Stimulated activated CD4-positive, alpha-beta T cell treated with anti-CD3 and anti-CD28 coated beads, Interleukin-1b, Interleukin-23, amount 100 ng/mL, for 24 hours (primary cell): Measurements from ENCODE around the gene SPRR4.
"Not testable (repeated sequence)": the region's sequence is repeated elsewhere in the genome, so short reads cannot be mapped to it uniquely, and the experiment has no call there.

ENCODE experiments used
- DNase-seq, 4 experiments: peaks; one replicate each; pipeline ENCODE4 v3.0.0-alpha.2; 2020; ENCODE audit warnings: low read depth in 4 of 4, low spot score in 1 of 4

The SPRR4 gene

DNA sequence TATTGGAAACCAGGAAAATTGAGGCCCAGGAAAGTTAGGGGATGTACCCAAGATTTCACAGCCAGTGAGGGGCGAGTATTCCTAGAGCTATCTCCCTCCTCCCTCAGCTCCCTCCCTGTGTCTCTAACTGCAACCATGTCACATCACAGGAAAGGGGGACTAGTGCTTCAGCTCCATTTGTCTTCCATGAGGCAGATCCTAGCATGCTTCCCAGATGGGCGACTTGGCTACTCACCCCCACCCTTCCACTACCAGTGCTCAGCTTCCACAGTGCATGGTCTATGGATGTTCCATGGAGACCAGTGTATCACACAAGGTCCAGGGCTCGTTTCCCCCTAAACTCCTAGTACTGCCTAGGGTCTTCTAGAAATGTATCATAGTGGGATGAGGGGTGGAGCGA is 4.6 kb upstream of the SPRR4 start:
- DNase-seq = no peak

- no peak for DNase-seq
These were observed 3.2 kb upstream of the SPRR4 start for GRCh38 chr1:152967201-152967600.

DNA sequence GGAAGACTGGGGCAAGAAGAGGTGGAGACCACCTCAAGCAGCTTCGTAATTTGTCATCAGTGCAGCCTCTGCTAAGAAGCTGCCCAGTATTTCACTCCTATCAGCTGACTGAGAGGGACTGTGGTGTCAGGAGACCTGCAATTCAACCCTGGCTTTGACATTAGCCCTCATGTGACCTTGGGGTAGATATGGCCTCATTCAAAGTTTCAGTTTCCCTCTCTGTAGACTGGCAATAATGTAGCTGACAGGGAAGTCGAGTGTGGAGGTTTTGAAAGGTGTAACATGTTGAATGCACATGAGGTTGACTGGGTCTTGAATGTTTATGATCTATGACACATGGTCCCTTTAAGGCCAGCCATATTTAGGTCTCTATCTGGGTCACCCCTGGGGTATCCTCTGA is 2.2 kb upstream of the SPRR4 start:
- DNase-seq = no peak

- DNase-seq = no peak
These were observed 1.4 kb upstream of the SPRR4 start for GRCh38 chr1:152969036-152969435.

DNA sequence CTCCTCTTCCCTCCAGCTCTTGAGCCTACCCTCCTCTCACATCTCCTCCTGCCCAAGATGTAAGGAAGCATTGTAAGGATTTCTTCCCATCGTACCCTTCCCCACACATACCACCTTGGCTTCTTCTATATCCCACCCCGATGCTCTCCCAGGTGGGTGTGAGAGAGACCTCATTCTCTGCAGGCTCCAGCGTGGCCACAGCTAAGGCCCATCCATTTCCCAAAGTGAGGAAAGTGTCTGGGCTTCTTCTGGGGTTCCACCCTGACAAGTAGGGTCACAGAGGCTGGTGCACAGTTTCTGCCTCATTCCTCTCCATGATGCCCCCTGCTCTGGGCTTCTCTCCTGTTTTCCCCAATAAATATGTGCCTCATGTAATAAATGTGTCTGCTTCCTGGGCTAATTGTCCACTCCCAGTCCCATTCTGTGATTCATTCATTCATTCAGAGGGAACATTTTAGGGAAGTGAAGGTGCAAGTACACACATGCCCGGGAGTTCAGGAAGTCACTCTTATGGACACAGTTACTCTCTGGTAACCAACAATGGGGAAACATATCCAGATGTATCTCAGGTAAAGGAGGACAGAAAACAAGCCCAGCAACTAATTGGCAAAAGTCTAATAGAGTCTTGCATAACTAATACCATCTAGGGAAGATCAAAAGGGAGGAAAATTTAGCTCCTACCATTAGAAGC is 1.9 kb downstream of the SPRR4 start:
- DNase-seq = no peak

GRCh38 chr1:152976688-152977087 is 6.2 kb downstream of the SPRR4 start:
- no peak for DNase-seq

DNA sequence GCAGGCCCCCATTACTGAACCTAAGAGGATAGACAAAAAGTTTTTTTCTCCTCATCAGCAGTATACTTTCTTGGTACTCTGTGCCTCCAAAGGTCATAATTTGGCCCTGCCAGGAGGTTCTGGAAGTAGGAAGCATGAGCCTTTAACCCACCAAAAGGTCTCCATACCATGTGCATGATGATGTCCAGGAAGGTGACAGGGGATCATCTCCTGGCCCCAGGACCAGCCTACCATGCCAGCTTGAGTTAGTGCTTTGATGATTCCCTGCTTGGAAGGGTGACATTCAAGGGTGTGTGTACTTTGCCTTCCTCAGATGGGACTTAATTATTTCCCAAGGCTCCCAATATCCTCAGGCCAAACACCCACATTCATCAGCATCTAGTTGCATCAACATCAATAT is 7.2 kb downstream of the SPRR4 start:
- no peak for DNase-seq

DNA sequence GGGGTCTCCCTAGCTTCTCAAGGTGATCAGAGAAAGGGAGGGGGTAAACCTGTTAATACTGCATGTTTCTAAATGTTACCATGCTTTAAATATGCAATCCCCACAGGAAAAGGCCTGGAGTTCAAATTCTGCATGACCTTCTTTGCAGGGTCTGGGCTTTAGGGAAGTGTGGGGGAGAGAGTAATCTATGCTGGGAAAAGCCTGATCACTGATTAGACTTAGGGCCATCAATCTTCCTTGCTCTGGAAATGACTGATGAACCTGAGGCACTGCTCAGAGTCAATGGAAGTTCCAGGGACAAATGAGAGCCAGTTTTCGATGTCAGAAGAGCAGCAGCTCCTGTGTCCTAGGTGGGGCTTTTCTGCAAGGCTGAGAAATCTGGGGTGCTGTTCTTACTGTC is 10.2 kb downstream of the SPRR4 start:
- DNase-seq = no peak

- DNase-seq = no peak
These were observed 10.9 kb downstream of the SPRR4 start for GRCh38 chr1:152981146-152981871.

GRCh38 chr1:152982076-152982475 is 11.6 kb downstream of the SPRR4 start:
- no peak for DNase-seq

GRCh38 chr1:152983234-152983633 is 12.8 kb downstream of the SPRR4 start:
- DNase-seq = no peak

DNA sequence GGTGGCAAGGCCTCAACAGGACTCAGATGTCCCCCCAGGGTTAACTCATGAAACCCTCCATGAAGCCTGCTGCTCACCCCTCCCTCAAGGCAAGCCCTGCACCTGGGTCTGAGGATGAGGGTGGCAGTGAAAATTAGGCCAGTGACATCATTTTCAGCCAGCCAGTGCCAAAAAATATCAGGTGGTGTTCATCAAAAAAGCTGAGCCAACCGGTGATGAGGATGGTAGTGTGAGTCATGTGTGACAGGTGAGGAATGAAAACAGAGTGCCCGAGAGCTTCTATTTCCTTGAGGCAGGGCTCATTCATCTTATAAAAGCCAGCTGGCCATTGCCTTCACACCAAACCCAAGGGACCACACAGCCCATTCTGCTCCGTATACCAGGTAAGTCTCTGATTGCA is 13.3 kb downstream of the SPRR4 start, which contains the start of gene SPRR1A:
Gene SPRR1A (plus strand): TSS at position 339 of the 400 bp plus-strand sequence. CDS start 1,150 bp downstream, outside the sequence.
- no peak for DNase-seq

- no peak for DNase-seq
These were observed 16.1 kb downstream of the SPRR4 start for GRCh38 chr1:152986578-152986977.

DNA sequence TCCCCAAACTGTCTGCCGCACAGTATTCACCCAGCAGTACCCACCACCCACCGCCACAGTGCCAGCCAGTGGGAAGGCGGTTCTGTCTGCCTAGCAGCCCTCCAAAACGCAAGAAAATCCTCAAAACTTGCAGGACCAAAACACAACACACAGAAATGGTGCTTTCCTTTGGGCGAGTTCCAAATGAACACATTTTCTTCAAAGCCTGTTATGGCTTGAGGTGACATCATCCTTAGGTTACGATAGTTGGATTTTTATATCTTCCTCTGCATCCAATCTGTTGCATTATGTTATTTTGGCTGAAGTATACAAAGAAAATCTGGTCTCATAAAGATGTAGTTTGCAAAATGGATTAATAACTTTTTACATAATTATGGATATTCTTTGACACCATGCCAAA is 22.7 kb downstream of the SPRR4 start:
- DNase-seq = no peak

- DNase-seq = no peak
These were observed 25.4 kb downstream of the SPRR4 start for GRCh38 chr1:152995842-152996241.

GRCh38 chr1:152996633-152997400 is 26.4 kb downstream of the SPRR4 start:
- no peak for DNase-seq

- no peak for DNase-seq
These were observed 27.5 kb downstream of the SPRR4 start for GRCh38 chr1:152997901-152998300.

GRCh38 chr1:152998476-152998875 is 28.0 kb downstream of the SPRR4 start:
- no peak for DNase-seq

- DNase-seq = no peak
These were observed 29.4 kb downstream of the SPRR4 start for GRCh38 chr1:152999818-153000217.

GRCh38 chr1:153000294-153000693 is 29.8 kb downstream of the SPRR4 start:
- no peak for DNase-seq

GRCh38 chr1:153001382-153001781 is 30.9 kb downstream of the SPRR4 start, which contains the start of gene SPRR3:
SPRR3 (plus strand) TSS chr1:153001749; CDS start chr1:153003021, 1,272 bp downstream.
- DNase-seq = no peak

GRCh38 chr1:153011235-153011758 is 40.8 kb downstream of the SPRR4 start:
- not testable (repeated sequence) for DNase-seq
